Fibroblast of lung (primary cell): Measurements from ENCODE around the gene ZNF750. TPM values are rescaled to one million over a fixed set of nuclear protein-coding genes. Genes with fewer than 3 reads are reported as not detected.

Source experiments
- DNase-seq, 2 donors: peaks; one replicate each; pipeline versions ENCODE4 v3.0.0 to v3.0.0-alpha.2; 2010; ENCODE audit warnings: low read depth in 2 of 2
- H2AFZ ChIP-seq: 2 replicates; pipeline ENCODE4 v1.5.1; 2012; ENCODE audit warnings: low read length, control low read depth, inconsistent platforms
- H3K27ac ChIP-seq: 2 replicates; pipeline ENCODE4 v1.5.1; 2011; ENCODE audit warnings: low read length, control low read depth; ENCODE audit not compliant: insufficient read depth
- H3K27me3 ChIP-seq: 2 replicates; pipeline ENCODE4 v1.5.1; 2011; ENCODE audit warnings: mild to moderate bottlenecking, low read length; ENCODE audit not compliant: control insufficient read depth, insufficient read depth
- H3K36me3 ChIP-seq: 2 replicates; pipeline ENCODE4 v1.5.1; 2011; ENCODE audit warnings: low read length; ENCODE audit not compliant: control insufficient read depth, insufficient read depth
- H3K4me1 ChIP-seq: 2 replicates; pipeline ENCODE4 v1.5.1; 2011; ENCODE audit warnings: low read length; ENCODE audit not compliant: control insufficient read depth, insufficient read depth; ENCODE audit errors: extremely low read depth
- H3K4me2 ChIP-seq: 2 replicates; pipeline ENCODE4 v1.5.1; 2011; ENCODE audit warnings: low read length, control low read depth; ENCODE audit not compliant: insufficient read depth; ENCODE audit errors: extremely low read depth
- H3K4me3 ChIP-seq, 4 experiments: fragments of 200-600 bp in 1 of 4; sonication (generic) in 1 of 4; replicated peaks in 1 of 4; 2 replicates each; pipeline ENCODE4 v1.5.1; 2011 to 2016; ENCODE audit warnings: low read length in 4 of 4, low read depth in 3 of 4, mild to moderate bottlenecking in 3 of 4, control low read depth in 2 of 4, inconsistent platforms in 1 of 4, mixed read lengths in 1 of 4; ENCODE audit not compliant: insufficient read depth in 1 of 4; ENCODE audit errors: control extremely low read depth in 1 of 4
- H3K79me2 ChIP-seq: 2 replicates; pipeline ENCODE4 v1.5.1; 2012; ENCODE audit warnings: mild to moderate bottlenecking, low read length, inconsistent platforms; ENCODE audit not compliant: control insufficient read depth, insufficient read depth
- H3K9ac ChIP-seq: 2 replicates; pipeline ENCODE4 v1.5.1; 2011; ENCODE audit warnings: mild to moderate bottlenecking, low read length, control low read depth; ENCODE audit not compliant: insufficient read depth
- H3K9me3 ChIP-seq: 2 replicates; pipeline ENCODE4 v1.5.1; 2012; ENCODE audit warnings: low read depth, low read length; ENCODE audit not compliant: control insufficient read depth, insufficient read depth
- H4K20me1 ChIP-seq: 2 replicates; pipeline ENCODE4 v1.5.1; 2011; ENCODE audit warnings: low read length; ENCODE audit not compliant: control insufficient read depth, insufficient read depth; ENCODE audit errors: extremely low read depth
- CTCF ChIP-seq, 2 donors: IDR thresholded peaks in 1 of 2; conservative IDR thresholded peaks in 1 of 2; 1 replicate in 1 of 2; 2 replicates in 1 of 2; pipeline ENCODE4 v1.5.1; 2011 to 2012; ENCODE audit warnings: low read length in 2 of 2, control low read depth in 1 of 2, inconsistent platforms in 1 of 2, low read depth in 1 of 2, mild to moderate bottlenecking in 1 of 2
- EZH2 ChIP-seq: IDR thresholded peaks from 2 replicates; pipeline ENCODE4 v1.5.1; 2012; ENCODE audit warnings: low read length, control low read depth, mild to moderate bottlenecking; ENCODE audit errors: missing control alignments
- polyA plus RNA-seq, 2 donors: library from polyadenylated mRNA; depleted of rRNA in 1 of 2; stranded (reverse) in 1 of 2; unstranded in 1 of 2; fragments of >200 nt; gene quantifications; 2 replicates each; pipeline ENCODE4 v1.2.1, GENCODE V29; 2011 to 2012; ENCODE audit warnings: missing spikeins in 1 of 2
- total RNA-seq: library from RNA; depleted of rRNA; stranded (reverse); fragments of >200 nt; gene quantifications from 2 replicates; pipeline ENCODE4 v1.2.1, GENCODE V29; 2014

The ZNF750 gene
- total and polyA plus RNA-seq, 2 donors (not counting 1 experiment from before 2014, with no cell fraction given) = not detected

GRCh38 chr17:82817947-82818346 lies 21.9 kb downstream of the ZNF750 start:
- no peaks in the 10 kb centered on the region for H3K9me3 ChIP-seq
- DNase-seq = peak in 1 of 2 donors; percentile 13
- TF ChIP-seq EZH2 (no peak), CTCF (conservative IDR thresholded peaks at IDR 0.05 in 1 of 2, IDR thresholded peaks at IDR 0.05 in 1 of 2; ENCODE audit: low read depth in 1 of 2, low read length in 2 of 2) (no peak)

DNA sequence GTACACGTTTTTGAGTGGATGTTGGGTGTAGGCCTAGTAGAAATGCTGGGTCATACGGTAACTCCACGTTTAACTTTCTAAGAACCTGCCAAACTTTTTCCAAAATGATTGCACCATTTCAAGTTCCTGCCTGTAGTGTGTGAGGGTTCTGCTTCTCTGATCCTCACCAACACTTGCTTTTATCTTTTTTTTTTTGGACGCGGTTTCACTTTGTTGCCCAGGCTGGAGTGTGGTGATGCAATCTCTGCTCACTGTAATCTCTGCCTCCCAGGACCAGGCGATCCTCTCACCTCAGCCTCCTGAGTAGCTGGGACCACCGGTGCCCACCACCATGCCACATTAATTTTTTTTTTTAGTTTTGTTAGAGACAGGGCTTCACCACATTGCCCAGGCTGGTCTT lies 23.5 kb downstream of the ZNF750 start:
- H3K27ac ChIP-seq = no peak overlapping the region
- H3K9me3 ChIP-seq = no peaks in the 10 kb centered on the region
- TF ChIP-seq EZH2 (no peak), CTCF (conservative IDR thresholded peaks at IDR 0.05 in 1 of 2, IDR thresholded peaks at IDR 0.05 in 1 of 2; ENCODE audit: low read depth in 1 of 2, low read length in 2 of 2) (no peak)
- peaks cover 5% of the 10 kb centered on the region for H3K36me3 ChIP-seq
- no peak overlapping the region for H3K4me2 ChIP-seq
- H3K79me2 ChIP-seq = no peaks in the 10 kb centered on the region
- H3K9ac ChIP-seq = no peak overlapping the region
- no peak overlapping the region for H3K4me3 ChIP-seq
- no peak for DNase-seq
- H3K4me1 ChIP-seq = no peaks in the 10 kb centered on the region
- no peaks in the 10 kb centered on the region for H4K20me1 ChIP-seq
- H3K27me3 ChIP-seq = no peaks in the 10 kb centered on the region
- H2AFZ ChIP-seq = no peak overlapping the region

More at GRCh38 chr17:82817947-82818346, 21.9 kb downstream of the ZNF750 start:
- Histone ChIP-seq H3K4me3 (no peak overlapping the region), H3K36me3 (peaks cover 5% of the 10 kb centered on the region), H3K27me3 (no peaks in the 10 kb centered on the region), H2AFZ (no peak overlapping the region), H3K79me2 (no peaks in the 10 kb centered on the region), H3K27ac (no peak overlapping the region), H3K9ac (no peak overlapping the region), H4K20me1 (no peaks in the 10 kb centered on the region), H3K4me2 (no peak overlapping the region), H3K4me1 (no peaks in the 10 kb centered on the region)

DNA sequence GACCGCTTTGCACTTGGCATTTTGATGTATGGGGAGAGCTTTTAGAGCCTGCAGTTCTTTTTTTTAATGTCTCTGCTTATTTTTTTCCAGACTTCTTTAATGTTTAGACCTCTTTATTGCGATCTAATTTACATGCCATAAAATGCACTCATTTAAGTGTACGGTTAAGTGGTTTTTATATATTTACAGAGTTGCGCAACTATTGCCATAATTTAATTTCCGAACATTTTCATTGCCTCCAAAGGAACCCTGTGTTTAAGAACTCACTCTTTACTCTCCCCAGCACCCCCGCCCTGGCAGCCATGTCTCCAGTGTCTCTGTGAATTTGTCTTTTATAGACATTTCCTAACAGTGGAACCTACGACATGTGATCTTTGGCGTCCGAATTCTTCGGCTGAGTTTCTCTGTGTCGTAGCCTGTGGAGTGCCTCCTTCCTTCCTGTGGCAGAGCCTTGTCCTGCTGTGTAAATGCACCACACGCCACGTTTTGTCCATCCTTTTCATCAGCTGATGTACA lies 24.0 kb downstream of the ZNF750 start:
- no peak overlapping the region for H3K4me2 ChIP-seq
- no peaks in the 10 kb centered on the region for H4K20me1 ChIP-seq
- peaks cover 7% of the 10 kb centered on the region for H3K36me3 ChIP-seq
- no peak for DNase-seq
- no peaks in the 10 kb centered on the region for H3K4me1 ChIP-seq
- TF ChIP-seq EZH2 = no peak
- no peak for TF ChIP-seq CTCF (conservative IDR thresholded peaks at IDR 0.05 in 1 of 2, IDR thresholded peaks at IDR 0.05 in 1 of 2; ENCODE audit: low read depth in 1 of 2, low read length in 2 of 2)
- no peaks in the 10 kb centered on the region for H3K79me2 ChIP-seq
- H3K9ac ChIP-seq = no peak overlapping the region
- H3K4me3 ChIP-seq = no peak overlapping the region
- no peaks in the 10 kb centered on the region for H3K9me3 ChIP-seq
- no peak overlapping the region for H2AFZ ChIP-seq
- no peak overlapping the region for H3K27ac ChIP-seq
- H3K27me3 ChIP-seq = no peaks in the 10 kb centered on the region
